HG03342 (cell line): ENCODE data around the gene RNASE12.
"Not testable (repeated sequence)": the region's sequence is repeated elsewhere in the genome, so short reads cannot be mapped to it uniquely, and the experiment has no call there.

Experiments used
- ATAC-seq: cut with Tn5 transposase; IDR thresholded peaks from one replicate; pipeline ENCODE4 v1.9.1; 2021; ENCODE audit warnings: mild to moderate bottlenecking, moderate library complexity; ENCODE audit not compliant: unreplicated experiment

RNASE12 gene

DNA sequence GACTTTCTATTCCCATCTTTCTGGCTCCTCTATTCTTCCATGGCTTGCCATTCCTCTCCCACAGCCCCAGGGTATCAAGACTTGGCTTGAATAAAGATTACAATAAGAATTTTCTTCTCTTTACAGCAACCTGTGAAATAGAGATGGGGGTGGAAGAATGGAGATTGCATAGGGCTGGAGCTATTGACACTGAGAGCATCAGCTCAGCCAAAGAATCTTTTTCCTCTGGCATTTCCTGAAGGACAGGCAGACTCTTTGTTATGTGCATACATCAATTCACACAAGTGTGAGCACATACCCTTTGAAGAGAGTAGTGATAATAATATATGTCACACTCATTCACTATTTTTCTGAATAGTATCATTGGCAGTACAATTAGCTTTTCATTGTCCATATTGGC lies 8.0 kb downstream of the RNASE12 start:
- ATAC-seq = no peak

DNA sequence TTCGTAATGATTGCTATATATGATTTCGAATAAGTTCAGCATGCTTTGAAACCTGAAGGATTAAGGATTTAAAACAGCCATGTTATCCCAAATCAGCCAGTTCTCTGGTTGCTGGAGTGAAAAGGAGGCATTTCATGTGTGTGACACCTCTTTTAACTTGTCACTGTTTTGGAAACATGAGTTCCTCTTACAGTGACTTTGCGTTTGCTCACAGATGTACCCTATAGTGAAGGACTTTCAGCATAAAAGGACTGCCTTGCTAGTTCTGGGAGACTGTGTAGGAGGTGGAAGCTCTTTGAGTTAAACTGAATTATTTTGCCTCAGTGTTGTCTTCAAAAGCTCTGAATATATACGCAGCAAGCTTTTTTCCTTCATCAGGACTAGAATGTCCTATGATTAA lies 10.9 kb downstream of the RNASE12 start:
- ATAC-seq = no peak

DNA sequence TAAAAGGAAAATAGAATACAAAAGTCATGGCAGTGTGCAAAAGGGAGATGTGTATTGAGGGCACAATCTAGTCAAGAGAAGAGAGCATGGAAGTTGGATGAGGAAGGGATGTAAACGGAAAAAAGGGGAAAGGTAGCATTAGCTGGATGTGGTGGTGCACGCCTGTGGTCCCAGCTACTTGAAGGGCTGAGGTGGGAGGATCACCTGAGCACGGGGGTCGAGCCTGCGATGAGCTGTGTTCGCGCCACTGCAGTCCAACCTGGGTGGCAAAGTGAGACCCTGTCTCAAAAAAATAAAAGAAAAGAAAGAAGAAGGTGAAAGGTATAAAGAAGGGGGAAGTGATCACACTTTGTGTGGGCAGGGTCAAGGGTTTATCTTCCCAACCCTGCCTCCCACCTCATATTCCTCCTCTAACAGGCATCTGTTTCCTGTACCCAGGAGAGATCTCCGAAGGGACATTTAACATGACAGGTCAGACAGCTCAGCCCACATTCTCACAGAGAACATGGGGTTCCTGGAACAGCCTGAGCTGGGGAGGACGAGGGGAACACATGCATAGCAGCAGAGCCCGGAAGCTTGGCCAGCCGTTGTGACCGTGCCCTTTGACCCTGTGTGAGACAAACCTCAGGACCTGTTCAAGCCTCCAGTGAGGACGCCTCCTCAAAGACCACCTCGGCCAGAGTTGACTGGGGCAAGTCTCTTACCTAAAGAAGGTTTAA lies 12.2 kb downstream of the RNASE12 start:
- no peak for ATAC-seq

GRCh38 chr14:20578325-20578724 lies 12.9 kb downstream of the RNASE12 start:
- no peak for ATAC-seq

DNA sequence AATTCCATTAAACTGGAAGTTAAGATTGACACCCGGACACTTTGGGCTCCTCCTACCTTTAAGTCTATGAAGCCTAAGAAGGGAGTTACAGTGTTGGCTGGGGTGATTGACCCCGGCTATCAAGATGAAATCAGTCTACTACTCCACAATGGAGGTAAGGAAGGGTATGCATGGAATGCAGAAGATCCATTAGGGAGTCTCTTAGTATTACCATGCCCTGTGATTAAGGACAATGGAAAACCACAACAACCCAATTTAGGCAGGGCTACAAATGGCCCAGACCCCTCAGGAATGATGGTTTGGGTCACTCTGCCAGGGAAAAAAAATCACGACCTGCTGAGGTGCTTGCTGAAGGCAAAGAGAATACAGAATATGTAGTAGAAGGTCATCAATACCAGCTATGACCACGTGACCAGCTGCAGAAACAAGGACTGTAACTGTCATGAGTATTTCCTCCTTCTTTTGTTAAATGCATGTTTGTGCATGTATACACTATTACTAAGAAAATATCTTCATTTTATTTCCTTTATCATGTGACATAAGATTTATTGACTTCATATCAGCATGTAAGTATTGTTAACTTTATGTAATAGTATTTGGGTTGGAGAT lies 18.7 kb downstream of the RNASE12 start:
- not testable (repeated sequence) for ATAC-seq

GRCh38 chr14:20570720-20571119 lies 20.5 kb downstream of the RNASE12 start:
- not testable (repeated sequence) for ATAC-seq

GRCh38 chr14:20569865-20570264 lies 21.3 kb downstream of the RNASE12 start:
- ATAC-seq = not testable (repeated sequence)

GRCh38 chr14:20569066-20569465 lies 22.1 kb downstream of the RNASE12 start:
- ATAC-seq = no peak

DNA sequence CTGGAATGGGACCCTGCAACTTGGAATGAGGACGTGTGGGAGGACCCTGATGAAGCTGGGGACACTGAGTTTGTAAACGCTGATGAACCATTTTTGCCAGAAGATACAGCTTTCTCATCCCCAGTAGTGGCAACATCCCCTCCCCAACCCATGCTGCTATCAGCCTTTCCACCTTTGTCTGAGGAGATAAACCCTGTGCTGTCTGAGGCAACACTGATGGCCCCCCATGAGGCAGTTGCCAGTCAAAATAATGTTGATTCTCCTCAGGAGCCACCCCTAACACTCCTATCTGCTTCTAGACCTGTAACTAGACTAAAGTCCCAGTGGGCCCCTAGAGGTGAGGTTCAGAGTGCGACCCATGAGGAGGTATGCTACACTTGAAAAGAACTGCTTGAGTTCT lies 22.8 kb downstream of the RNASE12 start:
- no peak for ATAC-seq

DNA sequence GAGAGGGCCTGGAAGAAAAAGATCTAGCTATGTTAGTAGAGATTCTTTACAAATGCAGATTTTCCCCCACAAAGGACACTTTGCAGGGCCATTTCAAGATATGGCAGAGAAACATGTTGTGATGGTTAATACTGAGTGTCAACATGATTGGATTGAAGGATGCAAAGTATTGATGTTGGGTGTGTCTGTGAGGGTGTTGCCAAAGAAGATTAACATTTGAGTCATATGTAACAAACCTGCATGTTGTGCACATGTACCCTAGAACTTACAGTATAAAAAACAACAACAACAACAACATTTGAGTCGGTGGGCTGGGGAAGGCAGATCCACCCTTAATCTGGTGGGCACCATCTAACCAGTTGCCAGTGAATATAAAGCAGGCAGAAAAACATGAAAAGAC lies 24.0 kb downstream of the RNASE12 start:
- not testable (repeated sequence) for ATAC-seq

DNA sequence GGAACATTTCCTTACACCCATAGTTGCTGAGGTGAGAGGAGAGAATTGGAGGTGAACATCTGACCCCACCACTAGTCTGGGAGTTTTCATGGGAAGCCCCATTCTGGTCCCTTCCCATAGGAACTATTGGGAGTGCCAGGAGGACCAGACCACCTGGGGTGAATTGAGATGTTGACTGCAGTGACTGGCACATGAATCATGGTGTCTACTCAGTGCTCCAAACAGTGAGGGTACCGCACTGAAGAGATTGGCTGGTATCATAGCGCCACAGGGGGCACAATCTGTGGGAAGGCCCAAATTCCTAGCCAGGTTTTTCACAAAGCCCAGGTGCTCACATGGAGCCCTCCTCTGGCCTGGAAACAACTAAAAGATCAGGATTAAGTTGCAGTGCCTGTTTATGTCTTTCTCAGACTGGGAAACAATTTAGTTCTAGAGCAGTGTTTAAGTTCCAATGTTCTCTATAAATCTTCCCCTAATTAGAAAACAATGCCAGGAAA lies 26.6 kb downstream of the RNASE12 start:
- no peak for ATAC-seq

GRCh38 chr14:20563971-20564370 lies 27.2 kb downstream of the RNASE12 start:
- no peak for ATAC-seq

- ATAC-seq = no peak
These were observed 30.2 kb downstream of the RNASE12 start, which contains the start of gene RNASE9 for GRCh38 chr14:20560961-20561360. TSS of gene RNASE9 (minus strand) at chr14:20561047.

- ATAC-seq = no peak
These were observed 31.7 kb downstream of the RNASE12 start for GRCh38 chr14:20559461-20559904.

GRCh38 chr14:20557212-20557542 lies 34.0 kb downstream of the RNASE12 start:
- ATAC-seq = no peak

- no peak for ATAC-seq
These were observed 34.5 kb downstream of the RNASE12 start for GRCh38 chr14:20556500-20557211.

- no peak for ATAC-seq
These were observed 35.3 kb downstream of the RNASE12 start for GRCh38 chr14:20555845-20556244.

DNA sequence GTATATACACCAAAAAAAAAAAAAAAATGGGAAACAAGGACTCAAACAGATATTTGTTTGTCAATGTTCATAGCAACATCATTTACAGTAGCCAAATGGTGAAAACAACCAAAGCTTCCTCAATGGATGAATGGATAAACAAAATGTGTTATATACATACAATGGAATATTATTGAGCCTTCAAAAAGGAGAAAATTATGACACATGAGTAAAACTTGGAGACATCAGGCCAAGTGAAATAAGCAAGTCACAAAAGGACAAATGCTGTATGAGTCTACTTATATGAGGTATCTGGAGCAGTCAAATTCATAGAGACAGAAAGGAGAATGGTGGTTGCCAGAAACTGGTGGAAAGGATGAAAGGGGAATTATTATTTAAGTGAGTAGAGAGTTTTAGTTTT lies 38.2 kb downstream of the RNASE12 start:
- no peak for ATAC-seq

- no peak for ATAC-seq
These were observed 39.6 kb downstream of the RNASE12 start for GRCh38 chr14:20551606-20552005.

- no peak for ATAC-seq
These were observed 40.2 kb downstream of the RNASE12 start for GRCh38 chr14:20550926-20551325.

- no peak for ATAC-seq
These were observed 42.6 kb downstream of the RNASE12 start for GRCh38 chr14:20548414-20549158.
